ENCODE results near the gene CDRT15L2.
"Not testable (repeated sequence)": the region's sequence is repeated elsewhere in the genome, so short reads cannot be mapped to it uniquely, and the experiment has no call there.

DNA sequence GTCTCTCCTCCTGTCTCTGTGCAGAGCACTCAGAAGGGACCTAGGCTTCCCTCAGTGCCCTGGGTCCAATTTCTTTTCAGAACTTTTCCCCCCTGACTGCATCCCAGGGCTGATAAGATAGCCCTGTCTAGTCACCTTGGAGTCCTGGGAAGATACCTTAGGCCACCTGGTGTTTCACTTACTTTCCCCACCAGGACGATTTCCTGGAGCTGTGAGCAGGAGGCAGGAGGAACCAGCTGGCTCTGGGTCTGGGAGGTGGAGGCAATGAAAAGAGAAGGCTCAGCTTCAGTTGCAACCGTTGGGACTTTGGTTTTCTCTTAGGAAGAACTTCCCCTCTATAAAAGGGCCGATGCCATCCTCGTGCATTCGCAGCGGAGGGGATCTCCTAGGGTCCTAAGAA is 12.1 kb upstream of the CDRT15L2 start:
- TF ChIP-seq, protein P1, sequence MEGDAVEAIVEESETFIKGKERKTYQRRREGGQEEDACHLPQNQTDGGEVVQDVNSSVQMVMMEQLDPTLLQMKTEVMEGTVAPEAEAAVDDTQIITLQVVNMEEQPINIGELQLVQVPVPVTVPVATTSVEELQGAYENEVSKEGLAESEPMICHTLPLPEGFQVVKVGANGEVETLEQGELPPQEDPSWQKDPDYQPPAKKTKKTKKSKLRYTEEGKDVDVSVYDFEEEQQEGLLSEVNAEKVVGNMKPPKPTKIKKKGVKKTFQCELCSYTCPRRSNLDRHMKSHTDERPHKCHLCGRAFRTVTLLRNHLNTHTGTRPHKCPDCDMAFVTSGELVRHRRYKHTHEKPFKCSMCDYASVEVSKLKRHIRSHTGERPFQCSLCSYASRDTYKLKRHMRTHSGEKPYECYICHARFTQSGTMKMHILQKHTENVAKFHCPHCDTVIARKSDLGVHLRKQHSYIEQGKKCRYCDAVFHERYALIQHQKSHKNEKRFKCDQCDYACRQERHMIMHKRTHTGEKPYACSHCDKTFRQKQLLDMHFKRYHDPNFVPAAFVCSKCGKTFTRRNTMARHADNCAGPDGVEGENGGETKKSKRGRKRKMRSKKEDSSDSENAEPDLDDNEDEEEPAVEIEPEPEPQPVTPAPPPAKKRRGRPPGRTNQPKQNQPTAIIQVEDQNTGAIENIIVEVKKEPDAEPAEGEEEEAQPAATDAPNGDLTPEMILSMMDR (conservative IDR thresholded peaks at IDR 0.05 in 1 of 2, IDR thresholded peaks at IDR 0.05 in 1 of 2; ENCODE audit: low read depth in 1 of 2, low read length in 2 of 2) = not testable (repeated sequence)
- TF ChIP-seq EZH2 (IDR thresholded peaks at IDR 0.05; ENCODE audit: low read length, missing control alignments) = not testable (repeated sequence)

All from fibroblast of lung (primary cell).